SK-N-SH (cell line): ENCODE results near the gene RBMS3. TPM values are rescaled to one million over a fixed set of nuclear protein-coding genes. Genes with fewer than 3 reads are reported as not detected.

ENCODE experiments used
- CTCF ChIA-PET: fragments of 300-600, 350-600 bp; formaldehyde crosslinking; extraction: SDS; loops from one replicate; lab custom pipeline; 2021; lab: Yijun Ruan, JAX
- POLR2A ChIA-PET: fragments of 350-600 bp; sonication (Branson Sonifier 250); formaldehyde crosslinking; extraction: SDS; loops from one replicate; lab custom pipeline; 2020; ENCODE audit warnings: antibody characterized with exemption, inconsistent platforms; lab: Yijun Ruan, JAX
- DNase-seq: peaks from one replicate; pipeline ENCODE4 v3.0.0; 2012
- H2AFZ ChIP-seq: fragments of 200-600 bp; sonication (generic); 2 replicates; pipeline ENCODE4 v1.8.1; 2016; ENCODE audit warnings: antibody characterized with exemption, mild to moderate bottlenecking, low read depth
- H3F3A ChIP-seq: fragments of 200-600 bp; sonication (generic); replicated peaks from 2 replicates; pipeline ENCODE3; 2016; ENCODE audit warnings: antibody characterized with exemption, mild to moderate bottlenecking; ENCODE audit not compliant: insufficient read depth
- H3K27ac ChIP-seq, 2 experiments: fragments of 200-500 bp in 1 of 2; fragments of 200-600 bp in 1 of 2; sonication (Bioruptor generic) in 1 of 2; sonication (generic), shearing (Covaris generic) in 1 of 2; 2 replicates each; pipeline versions ENCODE4 v1.5.1 to v1.6.1; 2014 to 2016; ENCODE audit warnings: low read depth in 2 of 2, inconsistent platforms in 1 of 2, low read length in 1 of 2, mild to moderate bottlenecking in 1 of 2, mixed read lengths in 1 of 2
- H3K27me3 ChIP-seq: fragments of 200-600 bp; sonication (generic), shearing (Covaris generic); 2 replicates; pipeline ENCODE4 v1.6.1; 2016; ENCODE audit warnings: mixed run types; ENCODE audit not compliant: insufficient read depth
- H3K36me3 ChIP-seq, 2 experiments: fragments of 200-500 bp in 1 of 2; fragments of 200-600 bp in 1 of 2; sonication (Bioruptor generic) in 1 of 2; sonication (generic) in 1 of 2; replicated peaks in 1 of 2; 2 replicates each; pipeline versions ENCODE3 to v1.5.1; 2014 to 2016; ENCODE audit warnings: low read length in 1 of 2, mild to moderate bottlenecking in 1 of 2; ENCODE audit not compliant: insufficient read depth in 2 of 2, control insufficient read depth in 1 of 2
- H3K4me1 ChIP-seq, 2 experiments: fragments of 200-500 bp in 1 of 2; fragments of 200-600 bp in 1 of 2; sonication (Bioruptor generic) in 1 of 2; sonication (generic), shearing (Covaris generic) in 1 of 2; 2 replicates each; pipeline versions ENCODE4 v1.5.1 to v1.6.1; 2014 to 2016; ENCODE audit warnings: low read depth in 1 of 2, low read length in 1 of 2, mixed run types in 1 of 2; ENCODE audit not compliant: insufficient read depth in 2 of 2, control insufficient read depth in 1 of 2
- H3K4me2 ChIP-seq: fragments of 200-600 bp; sonication (generic), shearing (Covaris generic); 2 replicates; pipeline ENCODE4 v1.6.1; 2017; ENCODE audit warnings: mixed run types
- H3K4me3 ChIP-seq, 2 experiments: fragments of 200-500 bp in 1 of 2; fragments of 200-600 bp in 1 of 2; sonication (Bioruptor generic) in 1 of 2; sonication (generic), shearing (Covaris generic) in 1 of 2; 2 replicates each; pipeline versions ENCODE4 v1.5.1 to v1.8.1; 2014 to 2016; ENCODE audit warnings: low read depth in 2 of 2, inconsistent platforms in 1 of 2, low read length in 1 of 2, mild to moderate bottlenecking in 1 of 2, mixed read lengths in 1 of 2, moderate library complexity in 1 of 2
- H3K79me2 ChIP-seq: fragments of 200-600 bp; sonication (generic); 2 replicates; pipeline ENCODE4 v1.8.1; 2017; ENCODE audit warnings: mild to moderate bottlenecking; ENCODE audit not compliant: insufficient read depth
- H3K9ac ChIP-seq: fragments of 200-600 bp; sonication (generic); 2 replicates; pipeline ENCODE4 v1.6.1; 2017; ENCODE audit warnings: mixed run types
- H3K9me2 ChIP-seq: fragments of 200-600 bp; sonication (generic); 2 replicates; pipeline ENCODE4 v1.6.1; 2017; ENCODE audit warnings: mixed run types
- H3K9me3 ChIP-seq: fragments of 200-600 bp; sonication (generic); 2 replicates; pipeline ENCODE4 v1.6.1; 2017; ENCODE audit warnings: mixed run types, mild to moderate bottlenecking, moderate library complexity
- H4K20me1 ChIP-seq: fragments of 200-600 bp; sonication (generic); 2 replicates; pipeline ENCODE4 v1.6.1; 2017; ENCODE audit warnings: mild to moderate bottlenecking, mixed run types; ENCODE audit not compliant: insufficient read depth
- CHD2 ChIP-seq: fragments of 150-350 bp; IDR thresholded peaks from 2 replicates; pipeline ENCODE4 v1.6.1; 2018; ENCODE audit warnings: low read length; ENCODE audit not compliant: partially characterized antibody
- EZH2phosphoT487 ChIP-seq: fragments of 200-600 bp; sonication (generic); IDR thresholded peaks from 2 replicates; pipeline ENCODE4 v1.6.1; 2017; ENCODE audit warnings: low read depth, mixed run types, mild to moderate bottlenecking, antibody characterized with exemption, moderate library complexity, borderline replicate concordance
- FOSL2 ChIP-seq: IDR thresholded peaks from 2 replicates; pipeline ENCODE4 v1.4.0; 2012; ENCODE audit warnings: low read depth, mild to moderate bottlenecking, moderate library complexity, borderline replicate concordance
- MEF2A ChIP-seq: IDR thresholded peaks from 2 replicates; pipeline ENCODE4 v1.4.0; 2012; ENCODE audit warnings: low read depth, borderline replicate concordance
- NRF1 ChIP-seq: IDR thresholded peaks from 2 replicates; pipeline ENCODE4 v1.6.1; 2012; ENCODE audit warnings: low read depth, mild to moderate bottlenecking, low read length
- RAD21 ChIP-seq: IDR thresholded peaks from 2 replicates; pipeline ENCODE4 v1.6.1; 2012; ENCODE audit warnings: mild to moderate bottlenecking, low read length
- RCOR1 ChIP-seq: fragments of 150-350 bp; IDR thresholded peaks from 2 replicates; pipeline ENCODE4 v1.6.1; 2017; ENCODE audit warnings: antibody characterized with exemption, low read length
- SIN3A ChIP-seq: IDR thresholded peaks from 2 replicates; pipeline ENCODE4 v1.6.1; 2012; ENCODE audit warnings: low read depth, mild to moderate bottlenecking, low read length, moderate library complexity, borderline replicate concordance
- SMC3 ChIP-seq: IDR thresholded peaks from 2 replicates; pipeline ENCODE4 v1.6.1; 2012; ENCODE audit warnings: low read depth, low read length, improper control_type of control experiment
- TAF1 ChIP-seq: IDR thresholded peaks from 2 replicates; pipeline ENCODE4 v1.6.1; 2012; ENCODE audit warnings: low read depth, mild to moderate bottlenecking, low read length, moderate library complexity, borderline replicate concordance
- YY1 ChIP-seq: IDR thresholded peaks from 2 replicates; pipeline ENCODE4 v1.4.0; 2012; ENCODE audit warnings: low read depth, mild to moderate bottlenecking
- WGBS: methylation state at CpG from one replicate; pipeline ENCODE4 v1.1.6; 2017; ENCODE audit warnings: low lambda C conversion rate; 5-methylcytosine and 5-hydroxymethylcytosine counted together
- polyA plus RNA-seq, 3 experiments: library from polyadenylated mRNA; depleted of rRNA; stranded (reverse); fragments of >200 nt; gene quantifications; 2 replicates each; pipeline ENCODE4 v1.2.3, GENCODE V29; 2012
- TF ChIP-seq, protein P1 (sequence below): fragments of 150-350 bp; IDR thresholded peaks from 2 replicates; pipeline ENCODE4 v1.6.1; 2017; ENCODE audit warnings: antibody characterized with exemption, low read length, low read depth, borderline replicate concordance
- TF ChIP-seq, protein P2 (sequence below): fragments of 150-350 bp; IDR thresholded peaks from 2 replicates; pipeline ENCODE4 v1.6.1; 2016; ENCODE audit warnings: mild to moderate bottlenecking, low read depth, low read length
- TF ChIP-seq, protein P3 (sequence below): fragments of 200-600 bp; sonication (generic); IDR thresholded peaks from 2 replicates; pipeline ENCODE4 v1.6.1; 2017; ENCODE audit warnings: antibody characterized with exemption, mild to moderate bottlenecking, moderate library complexity
- TF ChIP-seq, protein P4 (sequence below): IDR thresholded peaks from 2 replicates; pipeline ENCODE4 v1.4.0; 2012; ENCODE audit warnings: low read depth, borderline replicate concordance
- TF ChIP-seq, protein P5 (sequence below): IDR thresholded peaks from 2 replicates; pipeline ENCODE4 v1.4.0; 2012; ENCODE audit warnings: low read depth, borderline replicate concordance

RBMS3 gene
- polyA plus RNA-seq, 1 of the 3 experiments (the other 2 are of a cell fraction), result 8.2 TPM

DNA sequence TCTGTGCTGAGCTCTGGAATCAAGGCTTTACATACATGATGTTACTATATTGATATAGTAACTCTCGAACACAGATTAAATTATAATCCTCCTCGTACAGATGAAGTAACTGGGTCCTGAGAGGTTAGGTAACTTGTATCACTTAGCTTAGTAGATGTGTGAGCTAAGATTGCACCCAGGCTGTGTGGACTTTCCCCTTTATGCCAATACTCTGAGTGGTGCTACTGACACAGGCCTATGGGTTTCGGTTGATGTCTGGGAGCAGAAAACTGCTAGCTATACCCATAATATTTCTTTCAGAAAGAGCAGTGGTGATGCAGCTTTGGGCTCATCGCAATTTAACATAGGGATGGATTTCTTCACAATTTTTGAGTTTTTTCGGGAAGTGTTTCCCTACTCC lies 259.7 kb downstream of the RBMS3 start:
- H3K27me3 ChIP-seq, result no peaks in the 10 kb centered on the region
- no peaks in the 10 kb centered on the region for H3K9me3 ChIP-seq
- H3K4me2 ChIP-seq, result no peak overlapping the region
- no peaks in the 10 kb centered on the region for H3K9me2 ChIP-seq
- H3K79me2 ChIP-seq, result peaks cover 25% of the 10 kb centered on the region; the same call in 1 of the 2 replicates
- H3K4me1 ChIP-seq, result peaks cover 9 to 11% of the 10 kb centered on the region in 2 experiments; a peak in 3 of 4 replicates
- TF ChIP-seq FOSL2 (no peak), MEF2A (no peak), EZH2phosphoT487 (no peak), RCOR1 (no peak), TAF1 (no peak), NRF1 (no peak), YY1 (no peak), SIN3A (no peak), CHD2 (no peak), SMC3 (no peak), RAD21 (no peak)
- TF ChIP-seq, protein P1, sequence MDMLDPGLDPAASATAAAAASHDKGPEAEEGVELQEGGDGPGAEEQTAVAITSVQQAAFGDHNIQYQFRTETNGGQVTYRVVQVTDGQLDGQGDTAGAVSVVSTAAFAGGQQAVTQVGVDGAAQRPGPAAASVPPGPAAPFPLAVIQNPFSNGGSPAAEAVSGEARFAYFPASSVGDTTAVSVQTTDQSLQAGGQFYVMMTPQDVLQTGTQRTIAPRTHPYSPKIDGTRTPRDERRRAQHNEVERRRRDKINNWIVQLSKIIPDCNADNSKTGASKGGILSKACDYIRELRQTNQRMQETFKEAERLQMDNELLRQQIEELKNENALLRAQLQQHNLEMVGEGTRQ, result no peak
- TF ChIP-seq, protein P2, sequence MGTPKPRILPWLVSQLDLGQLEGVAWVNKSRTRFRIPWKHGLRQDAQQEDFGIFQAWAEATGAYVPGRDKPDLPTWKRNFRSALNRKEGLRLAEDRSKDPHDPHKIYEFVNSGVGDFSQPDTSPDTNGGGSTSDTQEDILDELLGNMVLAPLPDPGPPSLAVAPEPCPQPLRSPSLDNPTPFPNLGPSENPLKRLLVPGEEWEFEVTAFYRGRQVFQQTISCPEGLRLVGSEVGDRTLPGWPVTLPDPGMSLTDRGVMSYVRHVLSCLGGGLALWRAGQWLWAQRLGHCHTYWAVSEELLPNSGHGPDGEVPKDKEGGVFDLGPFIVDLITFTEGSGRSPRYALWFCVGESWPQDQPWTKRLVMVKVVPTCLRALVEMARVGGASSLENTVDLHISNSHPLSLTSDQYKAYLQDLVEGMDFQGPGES, result no peak
- TF ChIP-seq, protein P3, sequence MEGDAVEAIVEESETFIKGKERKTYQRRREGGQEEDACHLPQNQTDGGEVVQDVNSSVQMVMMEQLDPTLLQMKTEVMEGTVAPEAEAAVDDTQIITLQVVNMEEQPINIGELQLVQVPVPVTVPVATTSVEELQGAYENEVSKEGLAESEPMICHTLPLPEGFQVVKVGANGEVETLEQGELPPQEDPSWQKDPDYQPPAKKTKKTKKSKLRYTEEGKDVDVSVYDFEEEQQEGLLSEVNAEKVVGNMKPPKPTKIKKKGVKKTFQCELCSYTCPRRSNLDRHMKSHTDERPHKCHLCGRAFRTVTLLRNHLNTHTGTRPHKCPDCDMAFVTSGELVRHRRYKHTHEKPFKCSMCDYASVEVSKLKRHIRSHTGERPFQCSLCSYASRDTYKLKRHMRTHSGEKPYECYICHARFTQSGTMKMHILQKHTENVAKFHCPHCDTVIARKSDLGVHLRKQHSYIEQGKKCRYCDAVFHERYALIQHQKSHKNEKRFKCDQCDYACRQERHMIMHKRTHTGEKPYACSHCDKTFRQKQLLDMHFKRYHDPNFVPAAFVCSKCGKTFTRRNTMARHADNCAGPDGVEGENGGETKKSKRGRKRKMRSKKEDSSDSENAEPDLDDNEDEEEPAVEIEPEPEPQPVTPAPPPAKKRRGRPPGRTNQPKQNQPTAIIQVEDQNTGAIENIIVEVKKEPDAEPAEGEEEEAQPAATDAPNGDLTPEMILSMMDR, result no peak
- TF ChIP-seq, protein P4, sequence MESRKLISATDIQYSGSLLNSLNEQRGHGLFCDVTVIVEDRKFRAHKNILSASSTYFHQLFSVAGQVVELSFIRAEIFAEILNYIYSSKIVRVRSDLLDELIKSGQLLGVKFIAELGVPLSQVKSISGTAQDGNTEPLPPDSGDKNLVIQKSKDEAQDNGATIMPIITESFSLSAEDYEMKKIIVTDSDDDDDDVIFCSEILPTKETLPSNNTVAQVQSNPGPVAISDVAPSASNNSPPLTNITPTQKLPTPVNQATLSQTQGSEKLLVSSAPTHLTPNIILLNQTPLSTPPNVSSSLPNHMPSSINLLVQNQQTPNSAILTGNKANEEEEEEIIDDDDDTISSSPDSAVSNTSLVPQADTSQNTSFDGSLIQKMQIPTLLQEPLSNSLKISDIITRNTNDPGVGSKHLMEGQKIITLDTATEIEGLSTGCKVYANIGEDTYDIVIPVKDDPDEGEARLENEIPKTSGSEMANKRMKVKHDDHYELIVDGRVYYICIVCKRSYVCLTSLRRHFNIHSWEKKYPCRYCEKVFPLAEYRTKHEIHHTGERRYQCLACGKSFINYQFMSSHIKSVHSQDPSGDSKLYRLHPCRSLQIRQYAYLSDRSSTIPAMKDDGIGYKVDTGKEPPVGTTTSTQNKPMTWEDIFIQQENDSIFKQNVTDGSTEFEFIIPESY, result no peak
- TF ChIP-seq, protein P5, sequence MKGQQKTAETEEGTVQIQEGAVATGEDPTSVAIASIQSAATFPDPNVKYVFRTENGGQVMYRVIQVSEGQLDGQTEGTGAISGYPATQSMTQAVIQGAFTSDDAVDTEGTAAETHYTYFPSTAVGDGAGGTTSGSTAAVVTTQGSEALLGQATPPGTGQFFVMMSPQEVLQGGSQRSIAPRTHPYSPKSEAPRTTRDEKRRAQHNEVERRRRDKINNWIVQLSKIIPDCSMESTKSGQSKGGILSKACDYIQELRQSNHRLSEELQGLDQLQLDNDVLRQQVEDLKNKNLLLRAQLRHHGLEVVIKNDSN, result no peak
- CTCF ChIA-PET, result interaction anchor here (0.7 to 1.4 kb wide), 2 partner anchors 25 to 195 kb away, joined by 3 read pairs; no protein-coding TSS in a partner anchor
- H3K9ac ChIP-seq, result no peak overlapping the region
- no peak overlapping the region for H2AFZ ChIP-seq
- no peaks in the 10 kb centered on the region for H4K20me1 ChIP-seq
- no peak for DNase-seq
- POLR2A ChIA-PET, result interaction anchor here (1.0 kb wide), 1 partner anchor 9 kb away, joined by 3 read pairs; no protein-coding TSS in a partner anchor
- H3K4me3 ChIP-seq, result no peak overlapping the region
- no peaks in the 10 kb centered on the region for H3F3A ChIP-seq
- H3K36me3 ChIP-seq, result peaks cover 3 to 10% of the 10 kb centered on the region in 2 experiments
- no peak overlapping the region; a peak in 1 of 4 replicates for H3K27ac ChIP-seq
- WGBS, result 95% methylated on average over 5 of the region's 5 CpGs
